Esophagus muscularis mucosa (tissue), 4 donors: ENCODE data around the gene CALML6.

Experiments
- EP300 ChIP-seq: sonication (generic); formaldehyde crosslinking; IDR thresholded peaks from one replicate; pipeline ENCODE4 v1.6.1; 2017; ENCODE audit warnings: antibody characterized with exemption
- POLR2A ChIP-seq: fragments of 450-650 bp; IDR thresholded peaks from one replicate; pipeline ENCODE4 v1.6.1; 2017; ENCODE audit warnings: antibody characterized with exemption, moderate library complexity, mild to moderate bottlenecking, low read depth
- POLR2AphosphoS5 ChIP-seq, 2 donors: sonication (generic); formaldehyde crosslinking; IDR thresholded peaks; one replicate each; pipeline ENCODE4 v1.6.1; 2017; ENCODE audit warnings: antibody characterized with exemption in 2 of 2
- TF ChIP-seq, protein P1 (sequence below), 3 experiments: fragments of 200-600 bp in 2 of 3; fragments of 450-650 bp in 1 of 3; sonication (generic) in 2 of 3; IDR thresholded peaks; one replicate each; pipeline ENCODE4 v1.5.1; 2017 to 2019; ENCODE audit warnings: antibody characterized with exemption in 3 of 3, mild to moderate bottlenecking in 2 of 3, moderate library complexity in 1 of 3

- TF ChIP-seq, protein P1, sequence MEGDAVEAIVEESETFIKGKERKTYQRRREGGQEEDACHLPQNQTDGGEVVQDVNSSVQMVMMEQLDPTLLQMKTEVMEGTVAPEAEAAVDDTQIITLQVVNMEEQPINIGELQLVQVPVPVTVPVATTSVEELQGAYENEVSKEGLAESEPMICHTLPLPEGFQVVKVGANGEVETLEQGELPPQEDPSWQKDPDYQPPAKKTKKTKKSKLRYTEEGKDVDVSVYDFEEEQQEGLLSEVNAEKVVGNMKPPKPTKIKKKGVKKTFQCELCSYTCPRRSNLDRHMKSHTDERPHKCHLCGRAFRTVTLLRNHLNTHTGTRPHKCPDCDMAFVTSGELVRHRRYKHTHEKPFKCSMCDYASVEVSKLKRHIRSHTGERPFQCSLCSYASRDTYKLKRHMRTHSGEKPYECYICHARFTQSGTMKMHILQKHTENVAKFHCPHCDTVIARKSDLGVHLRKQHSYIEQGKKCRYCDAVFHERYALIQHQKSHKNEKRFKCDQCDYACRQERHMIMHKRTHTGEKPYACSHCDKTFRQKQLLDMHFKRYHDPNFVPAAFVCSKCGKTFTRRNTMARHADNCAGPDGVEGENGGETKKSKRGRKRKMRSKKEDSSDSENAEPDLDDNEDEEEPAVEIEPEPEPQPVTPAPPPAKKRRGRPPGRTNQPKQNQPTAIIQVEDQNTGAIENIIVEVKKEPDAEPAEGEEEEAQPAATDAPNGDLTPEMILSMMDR (IDR thresholded peaks at IDR 0.05), result no peak
- no peak for TF ChIP-seq POLR2A
- no peak for TF ChIP-seq EP300
- no peak for TF ChIP-seq POLR2AphosphoS5 (IDR thresholded peaks at IDR 0.05)
Observed at GRCh38 chr1:1966071-1966740, 51.1 kb downstream of the CALML6 start.
